Measurements from ENCODE around the gene GMDS. TPM values are rescaled to one million over a fixed set of nuclear protein-coding genes. Genes with fewer than 3 reads are reported as not detected.

The GMDS gene
- total RNA-seq, 1 donor from 2014 or later = 25.7 TPM

DNA sequence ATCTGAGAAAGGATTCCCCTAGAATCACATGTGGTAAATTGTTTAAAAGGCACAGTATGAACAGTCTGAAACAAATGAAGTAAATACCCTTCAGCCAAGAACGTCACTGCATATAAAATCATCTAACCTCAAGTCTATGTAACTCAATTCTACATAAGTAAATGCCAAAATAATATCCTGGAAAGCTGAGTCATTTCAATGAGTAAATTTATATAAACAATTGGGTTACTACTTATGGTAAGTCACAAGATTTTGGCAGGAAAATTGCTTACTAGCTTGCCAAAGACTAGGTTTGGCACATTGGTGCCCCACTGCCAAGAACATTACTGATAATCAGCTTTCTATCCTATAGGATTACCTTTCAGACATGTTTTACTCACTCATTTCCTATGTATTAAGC, 8.4 kb downstream of the GMDS start:
- peak; percentile 14 for DNase-seq

DNA sequence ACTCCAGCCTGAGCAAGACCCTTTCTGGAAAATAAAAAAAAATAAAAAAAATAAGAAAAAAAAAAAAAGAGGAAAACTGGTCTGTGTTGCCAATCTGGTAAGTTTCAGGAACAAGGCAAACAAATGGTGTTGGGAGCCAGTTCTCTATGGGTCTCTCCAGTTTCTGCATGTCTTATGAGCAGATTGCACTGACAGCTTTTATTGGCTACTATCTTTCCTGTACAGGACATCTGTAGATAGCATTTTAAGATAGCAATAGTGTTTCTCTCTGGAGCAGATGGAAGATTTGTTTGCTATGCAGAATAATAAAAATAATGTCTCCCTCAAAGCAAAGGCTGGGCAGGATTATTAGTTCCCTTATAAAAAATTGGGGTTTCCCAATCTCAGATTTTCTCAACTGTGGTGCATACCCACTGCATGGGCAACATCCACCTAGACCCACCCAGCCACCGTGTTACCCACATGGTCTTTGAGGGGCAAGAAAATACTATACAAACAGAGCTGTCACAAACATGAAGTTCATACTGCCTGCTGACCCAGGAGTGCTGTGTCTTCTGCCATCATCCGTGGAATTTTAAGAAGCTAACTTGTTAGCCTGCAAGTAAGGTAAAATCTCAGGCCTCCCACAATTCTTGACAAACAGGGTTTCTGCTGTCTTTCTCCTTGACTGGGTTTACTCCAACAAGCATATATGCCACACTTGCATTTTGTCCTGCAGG, 9.5 kb downstream of the GMDS start:
- DNase-seq = no peak

DNA sequence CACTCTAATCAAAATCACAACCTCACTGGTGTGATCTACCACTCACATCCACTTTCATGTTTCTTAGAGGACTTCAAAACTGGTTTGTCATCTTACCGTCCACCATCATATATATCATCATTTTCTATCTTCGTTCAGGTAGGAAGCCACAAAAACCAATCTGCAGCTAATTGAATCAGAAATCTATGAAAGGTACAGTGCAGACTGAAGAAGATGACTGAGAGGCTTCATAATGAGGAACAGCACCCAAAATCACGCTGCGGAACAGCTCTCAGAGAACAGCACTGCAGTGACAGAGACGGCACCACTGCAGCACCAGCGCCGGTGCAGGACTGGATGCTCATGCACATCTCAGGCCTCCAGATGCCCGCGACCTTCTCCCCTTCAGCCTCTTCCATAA, 13.0 kb downstream of the GMDS start:
- no peak for DNase-seq

- no peak for DNase-seq
Observed at GRCh38 chr6:2231438-2231837, 14.0 kb downstream of the GMDS start.

DNA sequence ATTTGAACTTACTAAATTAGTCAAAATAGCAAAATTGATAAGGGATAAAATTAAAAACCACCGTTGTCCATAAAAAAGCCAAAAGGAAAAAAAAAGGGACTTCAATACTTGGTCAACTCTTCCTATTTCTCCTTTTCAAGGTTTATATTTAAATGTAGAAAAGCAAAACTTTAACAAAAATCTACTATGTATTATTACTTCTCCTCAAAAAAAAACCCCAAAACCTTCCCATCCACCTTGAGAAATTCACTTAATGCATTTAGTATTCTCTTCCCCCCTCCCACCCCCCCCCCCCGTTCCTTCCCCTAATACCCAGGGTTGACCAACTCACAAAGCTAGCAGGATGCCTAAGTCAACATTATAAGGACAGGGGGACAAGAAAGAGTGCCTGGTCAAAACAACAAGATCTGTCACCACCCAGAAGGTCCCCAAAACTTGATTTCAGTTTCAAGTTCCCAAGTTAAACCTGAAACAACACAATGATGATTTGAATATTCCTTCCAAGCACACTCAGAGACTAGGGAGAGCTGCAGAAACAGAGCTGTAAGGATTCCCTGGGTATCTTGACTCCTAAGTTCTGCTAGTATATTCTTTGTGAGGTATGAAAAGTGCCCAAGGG, 14.6 kb downstream of the GMDS start:
- no peak for DNase-seq

DNA sequence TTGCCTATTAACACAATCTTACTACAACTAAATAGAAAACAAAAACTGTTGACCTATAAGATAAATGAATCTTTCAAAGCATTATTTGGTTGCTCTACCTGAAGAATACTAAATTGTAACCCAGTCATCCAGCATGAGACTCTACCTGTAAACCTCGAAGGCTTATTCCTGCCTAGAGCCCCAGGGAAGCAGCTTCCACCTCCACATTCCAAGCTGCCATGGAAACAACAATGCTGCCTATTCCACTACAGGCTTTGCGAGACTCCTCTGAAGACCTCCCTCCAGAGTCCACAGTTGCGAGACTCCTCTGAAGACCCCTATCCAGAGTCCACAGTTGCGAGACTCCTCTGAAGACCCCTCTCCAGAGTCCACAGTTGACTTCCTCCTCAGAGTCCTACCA, 15.7 kb downstream of the GMDS start:
- no peak for DNase-seq

- DNase-seq = no peak
Observed at GRCh38 chr6:2229039-2229438, 16.4 kb downstream of the GMDS start.

DNA sequence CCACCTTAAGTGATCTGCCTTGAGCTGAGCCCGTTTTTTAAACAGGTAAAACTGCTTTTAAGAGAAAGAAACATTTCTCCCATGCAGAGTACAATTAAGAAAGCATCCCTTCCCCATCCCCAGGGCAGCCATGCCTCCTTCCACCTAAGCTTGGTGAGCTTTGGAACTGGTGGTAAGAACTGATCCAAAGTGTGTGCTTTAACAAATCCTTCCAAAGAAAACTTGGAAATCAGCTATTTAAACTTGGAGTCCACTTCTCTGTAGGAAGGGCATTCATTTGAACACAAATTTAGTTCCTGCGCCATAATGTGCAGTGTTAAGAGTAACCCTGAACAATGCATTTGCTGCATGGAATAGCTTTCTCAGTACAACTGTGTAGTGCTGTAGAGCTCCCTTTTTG, 17.0 kb downstream of the GMDS start:
- no peak for DNase-seq

GRCh38 chr6:2226775-2227174, 18.6 kb downstream of the GMDS start:
- DNase-seq = no peak

DNA sequence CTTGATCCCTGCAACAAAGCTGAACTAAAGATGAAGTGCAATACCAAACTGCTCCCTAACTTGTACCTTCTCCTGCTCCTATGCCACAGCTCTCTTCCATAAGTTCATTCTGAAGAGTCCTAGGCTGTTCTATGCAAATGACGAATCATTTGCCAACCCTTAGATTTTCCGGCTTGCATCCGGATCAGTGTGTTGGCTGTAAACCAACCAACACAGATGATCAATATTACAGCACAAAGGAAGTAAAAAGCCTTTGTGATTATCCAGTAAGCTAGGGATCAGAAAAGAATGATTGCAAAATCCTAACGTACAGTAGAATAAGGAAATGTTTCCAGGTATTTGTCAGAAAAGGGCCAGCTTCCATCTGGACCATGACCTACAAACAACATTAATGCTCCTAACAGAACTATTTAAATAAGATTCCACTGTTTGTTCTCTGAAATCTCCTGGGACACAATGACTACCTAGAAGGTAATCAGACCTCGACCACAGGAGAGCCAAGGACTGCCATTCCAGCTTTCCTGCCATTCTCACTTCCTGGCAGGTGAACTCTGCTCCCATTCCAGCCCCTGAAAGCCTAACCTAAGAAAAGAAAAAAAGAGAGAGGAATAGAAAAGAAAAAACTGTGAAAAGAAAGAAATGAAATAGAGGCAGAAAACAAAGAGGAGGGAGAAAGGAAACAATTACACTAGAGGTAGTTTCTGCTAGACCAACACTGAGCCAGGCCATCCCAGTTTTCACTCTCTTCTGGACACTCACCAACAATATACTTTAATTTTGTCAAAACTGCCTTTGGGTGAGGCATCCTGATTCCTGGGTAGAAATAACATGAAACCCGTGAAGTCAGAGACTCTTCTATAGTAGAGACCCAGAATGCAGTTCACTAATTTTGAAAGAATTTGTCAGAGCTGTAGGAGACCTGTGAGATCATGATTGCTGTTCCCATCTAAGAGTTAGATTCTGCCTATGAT, 19.7 kb downstream of the GMDS start:
- DNase-seq = peak; percentile 24

DNA sequence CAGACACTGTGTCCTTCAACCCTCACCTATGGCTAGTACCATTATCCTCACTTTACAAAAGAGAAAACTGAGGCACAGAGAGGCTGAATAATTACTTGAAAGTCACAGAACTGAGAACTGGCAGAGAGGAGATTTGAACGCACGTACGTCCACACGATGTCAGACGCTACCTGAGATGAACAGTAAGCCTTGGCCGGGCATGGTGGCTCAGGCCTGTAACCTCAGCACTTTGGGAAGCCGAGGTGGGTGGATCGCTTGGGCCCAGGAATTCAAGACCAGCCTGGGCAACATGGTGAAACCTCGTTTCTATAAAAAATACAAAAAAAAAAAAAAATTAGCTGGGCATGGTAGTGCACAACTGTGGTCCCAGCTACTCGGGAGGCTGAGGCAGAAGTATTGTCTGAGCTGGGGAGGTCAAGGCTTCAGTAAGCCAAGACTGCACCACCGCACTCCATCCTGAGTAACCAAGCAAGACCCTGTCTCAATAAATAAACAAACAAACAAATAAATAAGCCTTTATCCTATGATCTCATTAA, 20.5 kb downstream of the GMDS start:
- DNase-seq = no peak

DNA sequence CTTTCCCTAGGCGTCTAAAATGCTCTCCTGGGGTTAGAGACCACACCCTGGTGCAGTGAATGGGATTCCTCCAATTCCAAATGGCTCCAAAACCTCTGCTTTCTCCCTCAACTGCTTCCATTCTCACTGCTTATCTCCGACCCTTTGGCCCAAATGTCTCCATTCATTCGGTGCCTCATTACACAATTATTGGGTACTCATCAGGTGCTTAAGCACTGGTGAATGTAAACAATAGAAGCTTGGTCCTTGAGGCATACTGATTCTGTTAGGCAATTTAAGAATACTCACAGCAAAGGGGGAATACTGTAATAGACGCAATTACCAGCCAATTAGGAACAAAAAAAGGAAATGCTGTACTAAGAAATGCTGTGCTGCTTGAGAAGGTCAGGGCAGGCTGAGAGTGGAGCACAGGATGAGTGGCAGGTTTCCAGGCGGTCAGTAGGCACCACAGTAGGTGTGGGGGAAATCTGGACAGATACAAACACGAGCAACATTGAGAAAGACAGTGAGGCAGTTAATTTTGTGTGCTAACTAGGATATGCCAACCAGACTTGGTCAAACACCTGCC, 23.0 kb downstream of the GMDS start:
- no peak for DNase-seq

DNA sequence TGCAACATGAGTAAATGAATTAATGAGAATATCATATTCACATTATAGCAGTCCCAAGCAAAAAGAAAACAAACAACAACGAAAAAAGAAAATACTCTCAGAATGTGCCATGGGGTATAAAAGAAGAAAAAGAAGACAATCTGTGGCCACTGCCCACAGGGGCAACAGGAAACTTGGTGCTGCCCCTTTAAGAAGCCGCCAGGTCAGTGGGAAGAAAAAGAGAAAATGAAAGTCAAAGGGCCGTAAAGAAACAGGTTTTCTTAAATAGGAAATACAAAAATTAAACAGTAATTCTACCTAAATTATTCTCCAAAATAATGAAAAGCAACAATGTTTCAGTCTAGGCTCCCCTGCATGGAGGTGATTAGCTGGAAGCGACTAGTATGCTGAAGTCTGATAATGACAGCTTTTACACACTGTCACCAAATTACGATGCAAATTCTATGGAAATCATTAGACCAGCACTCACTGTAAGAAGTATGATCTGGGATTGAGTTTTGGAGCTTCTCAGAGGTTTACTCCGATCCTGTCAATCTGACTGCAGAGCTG, 23.6 kb downstream of the GMDS start:
- DNase-seq = no peak

GRCh38 chr6:2220154-2220553, 25.3 kb downstream of the GMDS start:
- no peak for DNase-seq

GRCh38 chr6:2218866-2219265, 26.5 kb downstream of the GMDS start:
- DNase-seq = no peak

DNA sequence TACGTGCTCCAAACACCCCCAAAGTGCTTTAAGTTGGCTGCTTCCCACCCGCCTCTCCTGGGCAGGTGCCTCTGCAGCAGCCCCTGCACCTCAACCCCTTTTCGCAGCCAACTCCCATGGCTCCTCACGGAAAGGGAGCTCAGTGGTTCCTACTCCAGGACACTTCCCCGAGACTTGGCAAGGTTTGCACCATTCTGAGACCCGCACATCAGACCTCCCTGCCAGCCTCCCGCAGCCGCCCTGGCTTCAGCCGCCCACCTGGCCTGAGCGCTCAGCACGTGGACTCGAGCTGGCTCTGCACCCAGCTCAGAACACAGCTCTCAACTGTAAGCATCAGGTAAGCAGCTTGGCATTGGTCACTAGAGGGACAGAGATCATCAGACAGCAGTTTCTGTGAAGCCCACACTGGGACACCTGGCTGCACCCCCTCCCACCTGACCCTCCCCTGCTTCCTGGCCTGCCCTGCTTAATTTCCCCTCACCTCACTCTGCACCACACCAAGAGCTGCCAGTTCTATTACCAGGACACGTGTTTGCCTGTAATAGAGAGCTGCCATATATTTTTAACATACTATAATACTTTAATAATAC, 28.5 kb downstream of the GMDS start:
- DNase-seq = no peak

GRCh38 chr6:2215342-2215741, 30.1 kb downstream of the GMDS start:
- no peak for DNase-seq

GRCh38 chr6:2213086-2213485, 32.3 kb downstream of the GMDS start:
- DNase-seq = no peak

DNA sequence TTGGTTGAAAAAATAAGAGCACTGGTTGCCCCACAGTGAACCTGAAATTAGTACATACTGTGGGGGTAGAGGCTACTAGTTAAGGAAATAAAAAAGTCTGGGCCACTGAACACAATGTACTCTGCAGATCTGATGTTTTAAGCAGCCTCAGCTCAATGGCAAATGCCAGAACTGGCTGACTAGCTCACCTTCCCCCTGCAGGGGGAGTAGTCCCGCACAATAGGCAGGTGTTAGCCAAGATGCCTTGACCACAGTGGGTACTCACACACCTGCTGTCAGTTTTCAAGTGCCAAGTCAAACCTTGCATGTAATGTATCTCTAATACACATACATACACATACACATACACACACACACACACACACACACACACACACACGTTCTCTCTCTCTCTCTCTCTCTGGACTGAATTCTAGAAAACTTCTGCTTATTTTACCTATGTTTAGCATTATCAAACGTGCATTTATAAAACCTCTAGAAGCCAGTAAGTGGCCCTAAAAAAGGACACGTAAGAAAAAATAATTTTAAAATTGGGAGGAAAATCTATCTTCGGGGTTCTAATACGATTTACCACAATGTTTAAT, 36.1 kb downstream of the GMDS start:
- DNase-seq = peak; percentile 14

DNA sequence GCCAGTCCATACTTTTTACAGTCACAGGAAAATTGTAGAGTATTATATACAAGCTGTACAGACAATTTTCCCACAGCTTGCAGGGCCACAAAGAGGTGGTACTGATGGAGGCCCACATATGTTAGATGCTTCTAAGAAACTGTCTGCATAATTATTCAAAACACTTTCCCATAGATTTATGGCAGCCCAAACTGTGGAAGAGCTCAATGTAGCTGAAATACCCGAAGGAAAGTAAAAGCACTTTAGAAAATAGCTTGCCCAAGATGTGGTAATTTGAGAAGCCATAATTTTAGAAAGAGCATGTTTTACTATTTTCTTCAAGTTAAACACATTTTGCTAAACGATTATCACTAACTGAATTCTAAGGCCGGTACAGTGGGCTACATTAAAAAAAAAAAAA, 36.9 kb downstream of the GMDS start:
- DNase-seq = no peak

- no peak for DNase-seq
Observed at GRCh38 chr6:2205396-2205795, 40.0 kb downstream of the GMDS start.

Data from tongue (tissue), 2 donors.